HG02943 (cell line): Measurements from ENCODE around the gene RBM24.

Experiments
- ATAC-seq: cut with Tn5 transposase; IDR thresholded peaks from one replicate; pipeline ENCODE4 v1.9.1; 2021; ENCODE audit warnings: mild to moderate bottlenecking, low read depth, moderate library complexity; ENCODE audit not compliant: unreplicated experiment

The RBM24 gene

GRCh38 chr6:17339308-17339670 lies 58.1 kb downstream of the RBM24 start:
- no peak for ATAC-seq

GRCh38 chr6:17341117-17341805 lies 60.1 kb downstream of the RBM24 start:
- ATAC-seq: no peak

- no peak for ATAC-seq
These were observed 60.7 kb downstream of the RBM24 start for GRCh38 chr6:17341891-17342290.

DNA sequence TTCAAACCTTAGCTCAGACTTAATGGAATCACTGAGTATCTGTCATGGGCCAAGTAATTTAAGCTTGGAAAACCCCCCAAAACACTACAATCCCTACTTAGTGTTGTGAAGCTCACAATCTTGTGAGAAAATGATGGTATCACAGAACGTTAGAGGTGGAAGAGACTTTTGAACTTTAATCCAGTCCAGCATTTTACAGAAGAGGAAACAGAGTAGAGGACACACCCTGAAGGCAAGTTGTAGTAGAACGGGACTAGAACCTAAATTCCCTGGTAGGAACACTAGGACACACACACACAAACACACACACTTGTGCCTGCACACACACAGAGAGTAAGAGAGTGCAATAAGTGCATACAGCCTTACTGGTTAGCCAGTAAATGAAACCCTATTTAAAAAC lies 62.1 kb downstream of the RBM24 start:
- ATAC-seq: no peak
